DND-41 (cell line): Measurements from ENCODE around the gene MX1.

Experiments used
- CTCF ChIP-seq: IDR thresholded peaks from 2 replicates; pipeline ENCODE4 v1.5.1; 2012; ENCODE audit warnings: borderline replicate concordance, low read length, moderate library complexity, mild to moderate bottlenecking; ENCODE audit not compliant: poor library complexity, severe bottlenecking; ENCODE audit errors: extremely low read depth
- EZH2 ChIP-seq: IDR thresholded peaks from 3 replicates; pipeline ENCODE4 v1.6.1; 2012; ENCODE audit warnings: borderline replicate concordance, low read depth, mild to moderate bottlenecking, moderate library complexity, low read length, inconsistent platforms; ENCODE audit not compliant: severe bottlenecking

GRCh38 chr21:41393876-41394465 lies 32.1 kb upstream of the MX1 start:
- TF ChIP-seq CTCF: no peak
- no peak for TF ChIP-seq EZH2
